ENCODE measurements around the gene SLC22A1.
"Not testable (repeated sequence)": the region's sequence is repeated elsewhere in the genome, so short reads cannot be mapped to it uniquely, and the experiment has no call there.

SLC22A1 gene

GRCh38 chr6:160093061-160093460 is 28.6 kb upstream of the SLC22A1 start:
- no peak for DNase-seq (ENCODE audit: low read depth in 4 of 4, low spot score in 1 of 4)

GRCh38 chr6:160093946-160094345 is 27.7 kb upstream of the SLC22A1 start:
- no peak for DNase-seq (ENCODE audit: low read depth in 4 of 4, low spot score in 1 of 4)

GRCh38 chr6:160095146-160095845 is 26.3 kb upstream of the SLC22A1 start:
- DNase-seq (ENCODE audit: low read depth in 4 of 4, low spot score in 1 of 4), result no peak

GRCh38 chr6:160101277-160102205 is 20.1 kb upstream of the SLC22A1 start:
- no peak for DNase-seq (ENCODE audit: low read depth in 4 of 4, low spot score in 1 of 4)

DNA sequence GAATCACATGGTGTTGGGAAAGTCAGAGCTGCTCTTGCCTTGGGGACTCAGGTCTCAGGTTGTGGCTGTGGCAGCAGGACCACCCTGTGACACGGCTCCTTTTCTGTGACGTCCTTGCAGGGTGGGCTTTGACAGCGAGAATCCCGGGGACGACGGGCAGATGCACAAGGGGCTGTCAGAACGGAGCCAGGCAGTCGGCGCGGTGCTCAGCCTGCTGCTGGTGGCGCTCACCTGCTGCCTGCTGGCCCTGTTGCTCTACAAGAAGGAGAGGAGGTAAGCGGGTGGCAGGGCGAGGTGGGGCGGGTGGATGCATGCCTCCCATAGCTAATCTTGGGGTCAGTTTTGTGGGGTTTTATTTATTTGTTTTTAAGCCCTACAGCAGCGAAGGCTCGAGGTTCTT is 19.2 kb upstream of the SLC22A1 start:
- DNase-seq (ENCODE audit: low read depth in 4 of 4, low spot score in 1 of 4), result no peak

DNA sequence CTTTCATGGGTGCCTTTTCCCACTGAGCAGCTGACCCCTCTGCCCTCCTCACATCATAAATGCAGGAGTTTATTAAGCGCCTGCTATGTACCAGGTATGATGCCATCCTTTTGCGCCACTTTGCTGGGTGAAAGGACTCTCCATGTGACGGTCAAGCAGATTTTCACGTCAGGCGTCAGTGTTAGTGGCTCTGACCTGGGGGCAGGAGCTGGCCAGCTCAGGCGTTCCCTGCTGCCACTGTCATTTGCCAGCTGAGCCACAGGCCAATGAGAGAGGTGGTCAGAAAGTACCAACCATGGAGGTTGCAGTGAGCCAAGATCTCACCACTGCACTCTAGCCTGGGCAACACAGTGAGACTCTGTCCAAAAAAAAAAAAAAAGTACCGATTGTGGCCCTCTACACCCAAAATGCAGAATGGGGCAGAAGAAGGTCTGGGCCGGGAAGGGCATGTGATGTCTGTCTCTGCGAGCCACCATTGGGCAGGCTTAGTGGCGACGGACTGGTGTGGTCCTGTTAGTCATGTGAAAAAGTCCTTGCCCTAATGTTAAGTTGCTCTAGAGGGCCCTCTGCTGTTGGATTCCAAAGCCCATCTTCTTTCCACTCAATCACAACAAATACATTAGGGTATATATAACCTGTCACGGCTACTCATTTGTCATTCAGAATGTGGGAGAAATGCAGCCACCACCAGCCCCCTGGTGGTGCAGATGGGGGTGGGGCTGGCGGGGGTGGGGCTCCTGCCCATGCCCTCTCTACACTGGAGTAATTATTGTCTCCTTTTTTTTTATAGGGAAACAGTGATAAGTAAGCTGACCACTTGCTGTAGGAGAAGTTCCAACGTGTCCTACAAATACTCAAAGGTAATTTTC is 18.4 kb upstream of the SLC22A1 start:
- DNase-seq (ENCODE audit: low read depth in 4 of 4, low spot score in 1 of 4), result no peak

DNA sequence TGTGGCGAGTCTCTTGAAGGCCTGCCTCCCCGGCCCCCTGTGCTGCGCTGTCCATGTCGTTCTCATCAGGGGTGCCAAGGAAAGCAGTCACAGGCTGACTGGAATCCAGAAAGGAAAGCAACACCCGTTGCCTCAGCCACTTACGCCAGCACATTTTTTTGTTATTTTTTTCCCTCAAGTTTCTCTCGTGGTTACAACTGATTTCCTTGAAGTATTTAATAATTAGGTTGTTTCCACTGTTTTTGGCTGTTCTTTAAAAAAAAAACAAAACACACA is 17.9 kb upstream of the SLC22A1 start:
- DNase-seq (ENCODE audit: low read depth in 4 of 4, low spot score in 1 of 4), result no peak

DNA sequence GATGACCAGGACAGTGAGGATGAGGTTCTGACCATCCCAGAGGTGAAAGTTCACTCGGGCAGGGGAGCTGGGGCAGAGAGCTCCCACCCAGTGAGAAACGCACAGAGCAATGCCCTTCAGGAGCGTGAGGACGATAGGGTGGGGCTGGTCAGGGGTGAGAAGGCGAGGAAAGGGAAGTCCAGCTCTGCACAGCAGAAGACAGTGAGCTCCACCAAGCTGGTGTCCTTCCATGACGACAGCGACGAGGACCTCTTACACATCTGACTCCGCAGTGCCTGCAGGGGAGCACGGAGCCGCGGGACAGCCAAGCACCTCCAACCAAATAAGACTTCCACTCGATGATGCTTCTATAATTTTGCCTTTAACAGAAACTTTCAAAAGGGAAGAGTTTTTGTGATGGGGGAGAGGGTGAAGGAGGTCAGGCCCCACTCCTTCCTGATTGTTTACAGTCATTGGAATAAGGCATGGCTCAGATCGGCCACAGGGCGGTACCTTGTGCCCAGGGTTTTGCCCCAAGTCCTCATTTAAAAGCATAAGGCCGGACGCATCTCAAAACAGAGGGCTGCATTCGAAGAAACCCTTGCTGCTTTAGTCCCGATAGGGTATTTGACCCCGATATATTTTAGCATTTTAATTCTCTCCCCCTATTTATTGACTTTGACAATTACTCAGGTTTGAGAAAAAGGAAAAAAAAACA is 16.6 kb upstream of the SLC22A1 start:
- DNase-seq (ENCODE audit: low read depth in 4 of 4, low spot score in 1 of 4), result no peak

- DNase-seq (ENCODE audit: low read depth in 4 of 4, low spot score in 1 of 4), result no peak
Measured at GRCh38 chr6:160106010-160106409, 15.6 kb upstream of the SLC22A1 start.

DNA sequence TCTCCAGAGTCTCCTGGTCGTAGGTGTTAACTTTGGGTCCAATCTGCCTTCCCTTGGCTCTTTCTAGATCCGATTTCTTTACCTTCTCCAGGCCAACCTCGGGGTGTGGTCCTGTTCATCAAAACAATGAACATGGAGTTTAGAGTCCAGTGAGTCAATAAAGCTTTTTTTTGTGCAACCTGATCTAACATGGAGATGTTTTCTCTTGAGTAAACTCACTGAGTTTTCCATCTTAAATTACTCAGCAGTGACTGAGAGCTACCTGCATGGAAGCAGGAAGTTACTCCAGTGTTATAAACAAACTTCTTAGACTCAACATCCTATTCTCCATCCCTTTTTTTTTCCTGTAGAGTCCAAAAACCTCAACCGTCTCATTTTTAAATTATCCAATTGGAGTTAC is 14.9 kb upstream of the SLC22A1 start:
- no peak for DNase-seq (ENCODE audit: low read depth in 4 of 4, low spot score in 1 of 4)

DNA sequence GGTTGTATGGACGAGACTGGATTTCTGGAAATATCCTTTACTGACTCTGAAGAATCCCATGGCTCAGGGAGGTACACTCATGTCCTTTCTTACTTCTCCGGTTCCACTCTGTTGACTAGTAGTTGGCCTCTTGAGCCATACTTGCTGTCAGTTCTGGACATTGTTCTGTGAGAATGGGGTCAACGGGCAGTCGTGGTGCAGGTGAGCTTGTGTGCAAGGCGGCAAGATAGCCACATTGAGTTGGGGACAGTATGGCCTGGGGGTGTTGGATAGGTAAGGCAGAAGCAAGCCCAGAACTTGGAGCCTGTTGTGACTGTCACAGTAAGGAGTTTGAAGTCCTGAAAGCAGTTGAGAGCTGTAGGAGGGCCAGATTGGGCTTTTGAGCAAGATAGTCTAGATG is 13.5 kb upstream of the SLC22A1 start:
- DNase-seq (ENCODE audit: low read depth in 4 of 4, low spot score in 1 of 4), result no peak

- no peak for DNase-seq (ENCODE audit: low read depth in 4 of 4, low spot score in 1 of 4)
Measured at GRCh38 chr6:160110586-160111123, 11.0 kb upstream of the SLC22A1 start.

- DNase-seq (ENCODE audit: low read depth in 4 of 4, low spot score in 1 of 4), result no peak
Measured at GRCh38 chr6:160111806-160112205, 9.8 kb upstream of the SLC22A1 start.

DNA sequence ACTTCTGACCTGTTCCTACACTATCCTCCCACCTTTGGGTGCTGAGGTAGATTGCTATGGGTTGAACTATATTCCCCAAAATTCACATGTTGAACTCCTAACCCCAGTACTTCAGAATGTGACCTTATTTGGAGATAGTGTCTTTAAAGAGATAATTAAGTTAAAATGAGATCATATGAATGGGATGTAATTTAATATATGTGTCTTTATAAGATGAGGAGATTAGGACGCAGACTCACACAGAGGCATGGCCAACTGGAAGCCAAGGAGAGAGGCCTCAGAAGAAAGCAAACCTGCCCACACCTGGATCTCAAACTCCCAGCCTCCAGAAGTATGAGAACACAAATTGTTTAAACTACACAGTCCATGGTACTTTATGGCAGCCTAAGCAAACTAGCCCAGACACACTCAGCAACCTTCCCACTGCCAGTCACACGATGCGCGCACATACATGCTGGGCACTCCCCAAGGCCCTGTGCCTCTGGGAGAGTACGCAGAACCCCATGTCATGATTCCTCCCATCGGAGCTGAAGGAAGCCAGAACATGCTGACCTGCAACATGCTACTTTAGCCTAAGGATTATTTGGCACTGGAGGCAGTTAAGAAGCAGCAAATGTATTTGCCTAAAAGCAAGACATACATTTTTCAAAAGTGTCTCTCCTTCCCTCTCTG is 8.9 kb upstream of the SLC22A1 start:
- no peak for DNase-seq (ENCODE audit: low read depth in 4 of 4, low spot score in 1 of 4)

DNA sequence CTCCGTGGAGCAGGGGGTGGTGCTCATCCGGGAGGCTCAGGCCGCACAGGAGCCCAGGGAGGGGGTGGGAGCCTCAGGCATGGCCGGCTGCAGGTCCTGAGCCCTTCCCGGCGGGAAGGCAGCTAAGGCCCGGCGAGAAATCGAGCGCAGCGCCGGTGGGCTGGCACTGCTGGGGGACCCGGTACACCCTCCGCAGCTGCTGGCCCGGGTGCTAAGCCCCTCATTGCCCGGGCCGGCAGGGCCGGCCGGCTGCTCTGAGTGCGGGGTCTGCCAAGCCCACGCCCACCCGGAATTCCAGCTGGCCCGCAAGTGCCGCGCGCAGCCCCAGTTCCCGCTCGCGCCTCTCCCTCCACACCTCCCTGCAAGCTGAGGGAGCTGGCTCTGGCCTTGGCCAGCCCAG is 7.1 kb upstream of the SLC22A1 start:
- not testable (repeated sequence) for DNase-seq (ENCODE audit: low read depth in 4 of 4, low spot score in 1 of 4)

DNA sequence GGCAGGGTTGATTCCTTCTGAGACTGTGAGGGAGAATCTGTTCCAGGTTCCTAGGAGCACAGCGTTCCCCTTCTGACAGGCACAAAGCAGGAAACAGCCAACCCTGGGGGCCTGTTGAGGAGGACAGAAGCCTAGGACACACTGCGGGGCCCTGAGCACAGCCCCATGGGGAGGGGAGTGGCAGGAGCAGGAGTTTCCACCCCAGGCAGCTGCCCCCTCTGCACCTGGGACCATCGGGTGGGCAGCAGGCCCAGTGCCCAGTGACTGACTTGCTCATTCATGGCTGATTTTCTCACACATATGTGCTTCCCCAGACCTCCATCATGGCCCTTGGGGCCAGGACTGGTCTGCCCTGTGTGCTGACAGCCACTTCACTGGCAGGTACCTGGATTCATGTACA is 6.2 kb upstream of the SLC22A1 start:
- no peak for DNase-seq (ENCODE audit: low read depth in 4 of 4, low spot score in 1 of 4)

DNA sequence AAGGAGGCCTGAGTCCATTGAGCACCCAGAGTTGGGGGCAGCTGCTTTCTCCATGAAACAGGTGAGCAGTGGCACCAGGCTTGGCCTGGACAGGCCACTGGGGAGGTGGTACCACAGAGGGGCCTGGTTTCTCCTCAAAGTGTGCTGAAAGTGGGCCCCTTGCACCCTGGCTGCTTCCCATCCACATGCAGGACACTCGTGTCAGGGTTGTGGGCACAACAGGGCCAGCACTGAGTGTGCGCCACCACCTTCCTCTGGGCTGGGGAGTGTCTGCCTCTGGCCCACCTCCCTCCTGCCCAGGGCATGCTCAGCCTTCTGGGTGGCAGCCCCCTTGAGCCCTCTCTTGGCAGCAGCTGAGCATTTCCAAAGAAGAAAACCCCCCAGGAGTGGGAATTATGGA is 5.2 kb upstream of the SLC22A1 start:
- DNase-seq (ENCODE audit: low read depth in 4 of 4, low spot score in 1 of 4), result no peak

GRCh38 chr6:160117137-160117536 is 4.5 kb upstream of the SLC22A1 start:
- no peak for DNase-seq (ENCODE audit: low read depth in 4 of 4, low spot score in 1 of 4)

DNA sequence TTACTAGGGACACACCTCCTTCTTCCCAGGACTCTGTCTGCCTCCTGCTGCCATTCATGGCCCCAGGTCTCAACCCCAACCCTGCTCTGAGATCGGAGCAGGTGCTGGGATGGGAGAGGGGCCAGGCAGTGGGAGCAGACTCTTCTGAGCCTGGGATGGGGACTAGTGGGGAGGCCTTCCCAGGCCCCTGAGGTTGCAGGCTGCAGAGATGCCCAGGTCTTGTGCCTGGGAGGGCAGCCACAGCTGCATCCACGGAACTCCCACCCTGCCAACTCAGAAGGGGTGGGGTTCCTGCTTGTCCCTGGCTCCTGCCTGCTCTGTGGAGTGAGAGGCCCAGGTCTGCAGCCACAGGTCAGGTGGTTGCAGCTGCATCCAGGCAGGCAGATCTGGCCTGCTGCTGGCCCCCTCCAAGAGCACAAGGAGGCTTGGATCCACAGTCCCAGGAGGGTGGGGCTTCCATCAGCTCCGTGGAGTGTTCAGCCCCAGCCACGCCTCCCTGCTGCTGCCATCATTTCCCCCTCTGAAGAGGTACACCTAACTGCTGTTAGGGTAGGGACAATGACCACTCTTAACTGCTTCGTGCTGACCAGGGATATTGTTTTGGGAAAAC is 2.9 kb upstream of the SLC22A1 start:
- DNase-seq (ENCODE audit: low read depth in 4 of 4, low spot score in 1 of 4), result no peak

GRCh38 chr6:160120087-160120486 is 1.5 kb upstream of the SLC22A1 start:
- DNase-seq (ENCODE audit: low read depth in 4 of 4, low spot score in 1 of 4), result no peak

Data from stimulated activated CD4-positive, alpha-beta T cell treated with anti-CD3 and anti-CD28 coated beads, Interleukin-1b, Interleukin-23, amount 100 ng/mL, for 24 hours (primary cell).